ENCODE measurements around the gene TRPM3. TPM values are rescaled to one million over a fixed set of nuclear protein-coding genes. Genes with fewer than 3 reads are reported as not detected.

Gene TRPM3
- total and polyA plus RNA-seq, 4 donors = 0.07 to 0.89 (median 0.67) TPM

GRCh38 chr9:70693186-70693585 lies 428.2 kb downstream of the TRPM3 start:
- H3K27ac ChIP-seq (ENCODE audit: low read depth in 1 of 2, low read length in 2 of 2) = no peak overlapping the region
- DNase-seq (ENCODE audit: low spot score) = no peak
- no peak overlapping the region for H3K9ac ChIP-seq (ENCODE audit: low read depth in 1 of 2, low read length in 2 of 2)
- H3K27me3 ChIP-seq (ENCODE audit: control insufficient read depth in 4 of 4, insufficient read depth in 4 of 4, low read length in 3 of 4) = no peaks in the 10 kb centered on the region
- H3K9me3 ChIP-seq (ENCODE audit: control insufficient read depth in 4 of 4, low read length in 3 of 4) = no peaks in the 10 kb centered on the region
- no peak for TF ChIP-seq HNF4G (IDR thresholded peaks at IDR 0.05)
- no peak for TF ChIP-seq YY1 (IDR thresholded peaks at IDR 0.05)
- no peak for TF ChIP-seq GABPA (IDR thresholded peaks at IDR 0.05 in 1 of 2, conservative IDR thresholded peaks at IDR 0.05 in 1 of 2)
- no peak for TF ChIP-seq FOXA2 (IDR thresholded peaks at IDR 0.05)
- no peak for TF ChIP-seq RAD21 (IDR thresholded peaks at IDR 0.05)
- no peak overlapping the region for H3K4me3 ChIP-seq (ENCODE audit: low read depth in 1 of 3, low read length in 3 of 3)
- H3K4me1 ChIP-seq (ENCODE audit: control insufficient read depth in 4 of 4, insufficient read depth in 4 of 4, low read length in 3 of 4) = no peaks in the 10 kb centered on the region
- no peaks in the 10 kb centered on the region for H3K36me3 ChIP-seq (ENCODE audit: control insufficient read depth in 4 of 4, insufficient read depth in 3 of 4, low read depth in 1 of 4, low read length in 3 of 4)
- 83% methylated on average over 1 of the region's 1 CpG for WGBS

- TF ChIP-seq ATF3 (IDR thresholded peaks at IDR 0.05) (no peak), REST (IDR thresholded peaks at IDR 0.05) (no peak), YY1 (IDR thresholded peaks at IDR 0.05) (no peak), GABPA (IDR thresholded peaks at IDR 0.05 in 1 of 2, conservative IDR thresholded peaks at IDR 0.05 in 1 of 2) (no peak), FOXA1 (IDR thresholded peaks at IDR 0.05) (no peak), RXRA (IDR thresholded peaks at IDR 0.05) (no peak), HNF4A (conservative IDR thresholded peaks at IDR 0.05) (no peak), RAD21 (IDR thresholded peaks at IDR 0.05) (no peak), NR2F2 (IDR thresholded peaks at IDR 0.05) (no peak), ZBTB33 (IDR thresholded peaks at IDR 0.05) (no peak), HNF4G (IDR thresholded peaks at IDR 0.05) (no peak), MAX (IDR thresholded peaks at IDR 0.05) (no peak)
- H3K4me1 ChIP-seq (ENCODE audit: control insufficient read depth in 4 of 4, insufficient read depth in 4 of 4, low read length in 3 of 4) = no peaks in the 10 kb centered on the region
- no peaks in the 10 kb centered on the region for H3K27me3 ChIP-seq (ENCODE audit: control insufficient read depth in 4 of 4, insufficient read depth in 4 of 4, low read length in 3 of 4)
- no peak overlapping the region for H3K4me3 ChIP-seq (ENCODE audit: low read depth in 1 of 3, low read length in 3 of 3)
- no peaks in the 10 kb centered on the region for H3K36me3 ChIP-seq (ENCODE audit: control insufficient read depth in 4 of 4, insufficient read depth in 3 of 4, low read depth in 1 of 4, low read length in 3 of 4)
- no peaks in the 10 kb centered on the region for H3K9me3 ChIP-seq (ENCODE audit: control insufficient read depth in 4 of 4, low read length in 3 of 4)
- no peak overlapping the region for H3K27ac ChIP-seq (ENCODE audit: low read depth in 1 of 2, low read length in 2 of 2)
- DNase-seq (ENCODE audit: low spot score) = no peak
- no peak overlapping the region for H3K9ac ChIP-seq (ENCODE audit: low read depth in 1 of 2, low read length in 2 of 2)
- WGBS = 95% methylated on average over 4 of the region's 4 CpGs
Measured at GRCh38 chr9:70692431-70692830, 429.0 kb downstream of the TRPM3 start.

GRCh38 chr9:70688704-70689103 lies 432.7 kb downstream of the TRPM3 start:
- no peaks in the 10 kb centered on the region for H3K4me1 ChIP-seq (ENCODE audit: control insufficient read depth in 4 of 4, insufficient read depth in 4 of 4, low read length in 3 of 4)
- TF ChIP-seq GABPA (IDR thresholded peaks at IDR 0.05 in 1 of 2, conservative IDR thresholded peaks at IDR 0.05 in 1 of 2) = no peak
- TF ChIP-seq RAD21 (IDR thresholded peaks at IDR 0.05) = no peak
- no peak for TF ChIP-seq REST (IDR thresholded peaks at IDR 0.05)
- no peak for TF ChIP-seq MAX (IDR thresholded peaks at IDR 0.05)
- no peak for TF ChIP-seq HNF4A (conservative IDR thresholded peaks at IDR 0.05)
- no peak for TF ChIP-seq JUND (IDR thresholded peaks at IDR 0.05)
- no peak for TF ChIP-seq FOXA2 (IDR thresholded peaks at IDR 0.05)
- H3K9me3 ChIP-seq (ENCODE audit: control insufficient read depth in 4 of 4, low read length in 3 of 4) = no peaks in the 10 kb centered on the region
- H3K27ac ChIP-seq (ENCODE audit: low read depth in 1 of 2, low read length in 2 of 2) = no peak overlapping the region
- no peaks in the 10 kb centered on the region for H3K27me3 ChIP-seq (ENCODE audit: control insufficient read depth in 4 of 4, insufficient read depth in 4 of 4, low read length in 3 of 4)
- no peaks in the 10 kb centered on the region for H3K36me3 ChIP-seq (ENCODE audit: control insufficient read depth in 4 of 4, insufficient read depth in 3 of 4, low read depth in 1 of 4, low read length in 3 of 4)
- no peak overlapping the region for H3K9ac ChIP-seq (ENCODE audit: low read depth in 1 of 2, low read length in 2 of 2)
- no peak for DNase-seq (ENCODE audit: low spot score)
- no peak overlapping the region for H3K4me3 ChIP-seq (ENCODE audit: low read depth in 1 of 3, low read length in 3 of 3)

All from liver (tissue), 9 donors.